Amygdala (tissue), 56 donors: ENCODE data around the gene PPP1R16B.

ENCODE experiments used
- DNase-seq, 56 donors: peaks; one replicate each; lab custom pipeline; 2025; lab: John Stamatoyannopoulos, UW

The PPP1R16B gene

GRCh38 chr20:38871560-38871953, 66.1 kb downstream of the PPP1R16B start:
- no peak for DNase-seq

- DNase-seq = no peak
These were observed 66.5 kb downstream of the PPP1R16B start for GRCh38 chr20:38872036-38872435.

DNA sequence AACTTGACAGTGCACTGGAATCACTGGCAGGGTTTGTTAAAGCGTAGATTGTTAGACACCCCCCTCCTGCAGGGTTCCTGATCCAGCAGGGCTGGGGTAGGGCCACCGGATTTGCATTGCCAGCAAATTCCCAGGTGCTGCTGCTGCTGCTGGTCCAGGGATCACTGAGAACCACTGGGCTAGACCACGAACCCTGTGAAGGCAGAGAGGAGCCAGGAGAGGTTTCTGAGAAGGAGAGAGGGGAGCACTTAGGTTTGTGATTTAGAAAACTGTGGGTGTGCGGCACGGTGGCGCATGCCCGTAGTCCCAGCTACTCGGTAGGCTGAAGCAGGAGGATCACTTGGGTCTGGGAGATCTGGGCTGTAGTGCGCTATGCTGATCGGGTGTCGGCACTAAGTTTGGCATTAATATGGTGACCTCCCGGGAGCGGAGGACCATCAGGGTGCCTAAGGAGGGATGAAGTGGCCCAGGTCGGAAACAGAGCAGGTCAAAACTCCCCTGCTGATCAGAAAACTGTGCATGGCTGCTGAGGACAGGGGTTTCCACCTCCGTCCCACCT, 67.1 kb downstream of the PPP1R16B start:
- DNase-seq = no peak

GRCh38 chr20:38873050-38873581, 67.6 kb downstream of the PPP1R16B start:
- no peak for DNase-seq

- DNase-seq = no peak
These were observed 69.1 kb downstream of the PPP1R16B start for GRCh38 chr20:38874460-38875174.

GRCh38 chr20:38875175-38875993, 69.9 kb downstream of the PPP1R16B start:
- DNase-seq = peak in 2 of 56 donors; percentile 17 to 34

DNA sequence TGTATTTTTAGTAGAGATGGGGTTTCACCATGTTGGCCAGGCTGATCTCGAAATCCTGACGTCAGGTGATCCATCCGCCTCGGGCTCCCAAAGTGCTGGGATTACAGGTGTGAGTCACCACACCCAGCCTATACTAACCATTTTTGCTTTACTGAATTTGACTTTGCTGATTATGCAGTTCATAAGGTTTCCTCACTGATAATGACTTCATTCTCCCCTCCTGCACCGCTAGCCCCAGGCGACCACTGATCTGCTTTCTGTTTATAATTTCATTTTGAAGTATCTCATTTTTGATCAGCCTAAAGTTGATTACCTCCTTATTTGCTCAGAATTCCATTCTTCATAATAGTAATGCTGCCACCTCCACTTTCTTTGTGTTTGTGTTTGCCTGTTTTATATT, 72.0 kb downstream of the PPP1R16B start:
- DNase-seq = no peak

DNA sequence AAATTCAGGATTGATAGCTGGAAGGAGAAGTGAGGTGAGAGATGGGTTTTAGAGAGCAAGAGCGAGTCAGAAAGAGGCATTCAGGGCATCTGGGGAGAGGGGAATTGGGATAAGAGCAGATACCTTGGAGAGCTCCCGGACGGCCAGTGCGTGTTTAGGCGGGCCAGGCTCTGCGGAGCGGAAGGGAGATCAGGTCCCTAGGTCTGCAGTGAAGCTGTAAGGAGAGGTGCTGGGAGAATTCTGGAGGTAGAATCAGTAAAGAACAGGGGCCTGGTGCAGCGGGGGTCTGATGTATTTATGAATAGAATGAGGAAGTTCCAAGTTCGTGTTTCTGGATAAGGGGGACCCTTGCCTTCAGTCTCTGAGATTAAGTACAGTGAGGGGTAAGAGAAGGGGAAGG, 73.4 kb downstream of the PPP1R16B start:
- peak in 1 of 56 donors; percentile 23 for DNase-seq

DNA sequence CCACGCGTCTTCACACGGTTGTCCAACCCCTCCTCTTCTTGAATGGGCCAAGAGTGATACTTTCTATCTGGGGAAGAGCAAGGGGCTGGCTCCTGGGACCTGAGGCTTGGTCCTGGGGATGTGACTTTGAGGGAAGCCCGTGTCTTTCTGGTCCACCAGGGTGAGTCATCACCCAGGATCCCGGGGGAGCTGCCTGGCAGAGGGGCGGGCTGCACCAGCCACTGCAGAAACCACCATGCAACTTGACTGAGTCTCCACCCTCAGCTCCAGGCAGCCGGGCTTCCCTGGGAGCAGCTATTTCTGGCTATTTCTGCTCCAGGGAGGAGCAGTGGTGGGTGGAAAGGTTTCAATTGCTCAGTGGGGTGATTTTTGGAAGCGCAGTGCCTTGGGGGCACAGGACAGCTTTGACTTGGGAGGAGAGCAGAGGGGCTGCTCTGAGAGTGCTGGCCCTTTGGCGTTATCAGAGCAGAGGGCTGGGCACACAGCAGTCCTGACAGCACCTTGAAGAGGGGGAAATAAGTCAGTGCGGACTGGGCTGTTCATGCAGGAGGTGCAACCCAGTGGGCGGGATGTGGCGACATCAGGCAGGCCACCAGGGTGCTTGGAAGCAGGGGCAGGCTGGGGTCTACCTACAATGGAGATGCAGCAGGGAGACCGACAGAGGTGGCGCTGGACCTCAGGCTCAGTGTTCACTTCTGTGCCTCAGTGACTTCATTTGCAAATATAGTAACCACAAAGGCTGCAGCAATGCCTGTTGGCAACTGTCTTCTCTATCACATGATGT, 75.6 kb downstream of the PPP1R16B start:
- peak in 10 of 56 donors; percentile 8 to 54 (median 24) for DNase-seq

GRCh38 chr20:38881806-38882440, 76.4 kb downstream of the PPP1R16B start:
- DNase-seq = no peak

GRCh38 chr20:38882600-38882999, 77.1 kb downstream of the PPP1R16B start:
- DNase-seq = no peak

- peak in 44 of 56 donors; percentile 16 to 69 (median 50) for DNase-seq
These were observed 77.8 kb downstream of the PPP1R16B start for GRCh38 chr20:38883081-38883980.

- DNase-seq = no peak
These were observed 78.7 kb downstream of the PPP1R16B start for GRCh38 chr20:38883981-38884733.

DNA sequence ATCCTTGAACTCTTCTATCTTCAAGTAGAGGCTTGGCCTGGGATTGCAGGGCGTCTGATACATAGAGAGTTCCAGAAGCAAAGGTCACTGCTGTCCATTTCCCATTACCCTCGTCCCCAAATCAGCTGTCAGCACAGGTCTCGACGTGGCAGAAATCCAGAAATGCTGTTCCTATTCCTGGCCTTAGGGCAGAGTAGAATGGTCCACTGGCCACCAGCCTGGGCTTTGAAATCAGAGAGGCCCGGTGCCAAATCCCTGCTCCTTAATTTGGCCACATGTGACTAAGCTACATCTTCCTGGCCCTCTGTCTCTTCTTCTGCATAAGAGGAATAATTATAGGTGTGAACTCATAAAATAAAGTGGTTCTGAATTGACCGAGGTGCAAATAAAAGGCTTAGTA, 79.9 kb downstream of the PPP1R16B start:
- no peak for DNase-seq

GRCh38 chr20:38888059-38888831, 82.7 kb downstream of the PPP1R16B start:
- DNase-seq = peak in 46 of 56 donors; percentile 16 to 87 (median 59)

- no peak for DNase-seq
These were observed 83.6 kb downstream of the PPP1R16B start for GRCh38 chr20:38889050-38889449.

DNA sequence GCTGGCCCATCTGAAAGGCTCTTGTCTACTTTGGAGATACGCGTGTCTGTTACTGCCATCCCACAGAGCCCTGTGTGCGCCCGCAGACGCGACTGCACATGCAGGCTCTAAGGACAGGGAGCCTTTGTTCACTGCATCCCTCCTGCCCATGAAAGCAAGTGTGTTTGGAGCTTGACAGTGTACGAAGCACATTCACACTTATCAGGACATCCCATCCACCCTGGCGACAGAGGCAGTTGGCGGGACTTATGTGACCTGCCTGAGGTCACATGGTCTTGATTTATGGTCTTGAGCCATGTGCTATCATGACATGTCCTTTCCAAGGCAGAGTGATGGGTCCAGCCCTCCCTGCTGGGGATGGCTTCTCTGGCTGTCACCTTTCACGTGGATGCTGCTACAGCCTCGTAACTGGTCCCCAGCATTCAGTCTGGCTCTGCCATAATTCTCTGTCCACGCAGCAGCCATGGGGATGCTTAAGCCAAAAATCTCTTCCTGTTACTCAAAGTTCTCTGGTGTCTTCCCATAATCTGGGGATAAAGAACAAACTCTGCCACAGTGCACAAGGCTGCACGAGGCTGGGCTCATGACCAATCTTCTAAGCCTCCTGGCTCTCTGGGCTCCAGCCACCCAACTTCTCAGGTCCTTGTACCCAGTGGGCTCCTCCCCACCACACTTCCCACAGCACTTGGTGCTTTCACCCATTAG, 84.4 kb downstream of the PPP1R16B start:
- DNase-seq = peak in 54 of 56 donors; percentile 14 to 97 (median 81)
